Loucy (cell line): Measurements from ENCODE around the gene MSRB2.

ENCODE experiments used
- H2AFZ ChIP-seq: fragments of 200-600 bp; sonication (generic); 2 replicates; pipeline ENCODE4 v1.6.0; 2016; ENCODE audit warnings: antibody characterized with exemption, mild to moderate bottlenecking, low read length, moderate library complexity
- H3F3A ChIP-seq: fragments of 200-600 bp; 2 replicates; pipeline ENCODE4 v1.6.0; 2016; ENCODE audit warnings: antibody characterized with exemption, low read depth, mild to moderate bottlenecking
- H3K27me3 ChIP-seq: fragments of 200-600 bp; sonication (generic); 2 replicates; pipeline ENCODE4 v1.6.1; 2014; ENCODE audit warnings: low read length, mild to moderate bottlenecking; ENCODE audit not compliant: insufficient read depth, poor library complexity, severe bottlenecking
- H3K36me3 ChIP-seq: fragments of 200-600 bp; sonication (generic); 2 replicates; pipeline ENCODE4 v1.6.1; 2016; ENCODE audit warnings: low read length; ENCODE audit not compliant: insufficient read depth
- H3K4me1 ChIP-seq: fragments of 200-600 bp; sonication (generic); 2 replicates; pipeline ENCODE4 v1.5.1; 2014; ENCODE audit warnings: low read length, mild to moderate bottlenecking; ENCODE audit not compliant: insufficient read depth, poor library complexity, severe bottlenecking
- H3K4me2 ChIP-seq: fragments of 200-600 bp; sonication (generic); 2 replicates; pipeline ENCODE4 v1.6.0; 2014; ENCODE audit warnings: antibody characterized with exemption, low read length, low read depth, mild to moderate bottlenecking; ENCODE audit not compliant: poor library complexity, severe bottlenecking
- H3K4me3 ChIP-seq: fragments of 200-600 bp; sonication (generic); 2 replicates; pipeline ENCODE4 v1.5.1; 2014; ENCODE audit warnings: low read length, mild to moderate bottlenecking, mixed read lengths; ENCODE audit not compliant: poor library complexity, severe bottlenecking
- H3K79me2 ChIP-seq: fragments of 200-600 bp; sonication (generic); 2 replicates; pipeline ENCODE4 v1.6.1; 2014; ENCODE audit warnings: low read length; ENCODE audit not compliant: insufficient read depth
- H3K9ac ChIP-seq: fragments of 200-600 bp; sonication (generic); 2 replicates; pipeline ENCODE4 v1.6.0; 2014; ENCODE audit warnings: mild to moderate bottlenecking, low read depth, low read length, moderate library complexity; ENCODE audit not compliant: poor library complexity, severe bottlenecking
- H3K9me2 ChIP-seq: fragments of 200-600 bp; sonication (generic); replicated peaks from 2 replicates; pipeline ENCODE4 v1.6.1; 2016; ENCODE audit warnings: low read depth, low read length, mixed read lengths
- H3K9me3 ChIP-seq: fragments of 200-600 bp; sonication (generic); 2 replicates; pipeline ENCODE4 v1.6.1; 2014; ENCODE audit warnings: mild to moderate bottlenecking, antibody characterized with exemption, low read length, low read depth; ENCODE audit not compliant: insufficient read depth
- H4K20me1 ChIP-seq: fragments of 200-600 bp; sonication (generic); 2 replicates; pipeline ENCODE4 v1.6.0; 2014; ENCODE audit warnings: antibody characterized with exemption, low read length, mild to moderate bottlenecking; ENCODE audit not compliant: insufficient read depth, poor library complexity, severe bottlenecking
- CTCF ChIP-seq: fragments of 200-600 bp; sonication (generic); conservative IDR thresholded peaks from 2 replicates; pipeline ENCODE4 v1.5.1; 2014; ENCODE audit warnings: mild to moderate bottlenecking, antibody characterized with exemption, low read length
- EZH2phosphoT487 ChIP-seq: fragments of 200-600 bp; IDR thresholded peaks from 2 replicates; pipeline ENCODE4 v1.6.1; 2018; ENCODE audit warnings: antibody characterized with exemption, mild to moderate bottlenecking, moderate library complexity, borderline replicate concordance

Gene MSRB2

GRCh38 chr10:23078114-23078513, 17.3 kb upstream of the MSRB2 start:
- H3K79me2 ChIP-seq = no peaks in the 10 kb centered on the region
- no peaks in the 10 kb centered on the region for H3K36me3 ChIP-seq
- no peaks in the 10 kb centered on the region for H3K27me3 ChIP-seq
- H3K9me2 ChIP-seq = no peaks in the 10 kb centered on the region
- no peaks in the 10 kb centered on the region for H3F3A ChIP-seq
- no peak overlapping the region for H2AFZ ChIP-seq
- H3K4me2 ChIP-seq = no peak overlapping the region
- no peak overlapping the region for H3K4me3 ChIP-seq
- H3K9me3 ChIP-seq = no peaks in the 10 kb centered on the region
- H4K20me1 ChIP-seq = no peaks in the 10 kb centered on the region
- H3K4me1 ChIP-seq = no peaks in the 10 kb centered on the region
- H3K9ac ChIP-seq = no peak overlapping the region
- no peak for TF ChIP-seq EZH2phosphoT487
- TF ChIP-seq CTCF = no peak

GRCh38 chr10:23079700-23080099, 15.7 kb upstream of the MSRB2 start:
- H3F3A ChIP-seq = no peaks in the 10 kb centered on the region
- H4K20me1 ChIP-seq = no peaks in the 10 kb centered on the region
- no peaks in the 10 kb centered on the region for H3K36me3 ChIP-seq
- no peak overlapping the region; the same call in 1 of the 2 replicates for H2AFZ ChIP-seq
- no peak overlapping the region for H3K4me2 ChIP-seq
- TF ChIP-seq EZH2phosphoT487 (no peak), CTCF (no peak)
- no peak overlapping the region for H3K9ac ChIP-seq
- no peaks in the 10 kb centered on the region for H3K4me1 ChIP-seq
- H3K9me2 ChIP-seq = no peaks in the 10 kb centered on the region
- no peaks in the 10 kb centered on the region for H3K79me2 ChIP-seq
- H3K4me3 ChIP-seq = no peak overlapping the region
- H3K9me3 ChIP-seq = no peaks in the 10 kb centered on the region
- H3K27me3 ChIP-seq = no peaks in the 10 kb centered on the region

GRCh38 chr10:23080262-23080661, 15.1 kb upstream of the MSRB2 start:
- no peaks in the 10 kb centered on the region for H3K4me1 ChIP-seq
- H3K4me3 ChIP-seq = no peak overlapping the region
- no peaks in the 10 kb centered on the region for H3K36me3 ChIP-seq
- H2AFZ ChIP-seq = no peak overlapping the region
- H3F3A ChIP-seq = no peaks in the 10 kb centered on the region
- H3K27me3 ChIP-seq = no peaks in the 10 kb centered on the region
- H3K9me3 ChIP-seq = no peaks in the 10 kb centered on the region
- H3K9me2 ChIP-seq = no peaks in the 10 kb centered on the region
- TF ChIP-seq CTCF (no peak), EZH2phosphoT487 (no peak)
- H4K20me1 ChIP-seq = no peaks in the 10 kb centered on the region
- no peaks in the 10 kb centered on the region for H3K79me2 ChIP-seq
- no peak overlapping the region for H3K9ac ChIP-seq
- no peak overlapping the region for H3K4me2 ChIP-seq
